PFSK-1 (cell line): Measurements from ENCODE around the gene PIM3.

ENCODE experiments used
- FOXP2 ChIP-seq: optimal IDR thresholded peaks from 2 replicates; pipeline ENCODE3; 2011; ENCODE audit warnings: borderline replicate concordance, control low read depth, inconsistent platforms; ENCODE audit not compliant: insufficient read depth; ENCODE audit errors: extremely low read length, extremely low read depth
- POLR2AphosphoS5 ChIP-seq: IDR thresholded peaks from 2 replicates; pipeline ENCODE4 v1.6.1; 2012; ENCODE audit warnings: low read depth, mild to moderate bottlenecking, control low read depth, low read length, moderate library complexity
- SIN3A ChIP-seq: IDR thresholded peaks from 2 replicates; pipeline ENCODE4 v1.6.1; 2012; ENCODE audit warnings: mild to moderate bottlenecking, low read length, moderate library complexity, borderline replicate concordance; ENCODE audit not compliant: insufficient read depth
- TAF1 ChIP-seq: IDR thresholded peaks from 2 replicates; pipeline ENCODE4 v1.6.1; 2012; ENCODE audit warnings: low read length, control low read depth, borderline replicate concordance; ENCODE audit not compliant: insufficient read depth
- TF ChIP-seq, protein P1 (sequence below), 2 experiments: IDR thresholded peaks; 2 replicates each; pipeline versions ENCODE4 v1.6.1 to v1.8.0; 2011 to 2012; ENCODE audit warnings: low read depth in 2 of 2, low read length in 2 of 2, control low read depth in 1 of 2, inconsistent platforms in 1 of 2, mild to moderate bottlenecking in 1 of 2, moderate library complexity in 1 of 2; ENCODE audit not compliant: insufficient read depth in 1 of 2

The PIM3 gene

DNA sequence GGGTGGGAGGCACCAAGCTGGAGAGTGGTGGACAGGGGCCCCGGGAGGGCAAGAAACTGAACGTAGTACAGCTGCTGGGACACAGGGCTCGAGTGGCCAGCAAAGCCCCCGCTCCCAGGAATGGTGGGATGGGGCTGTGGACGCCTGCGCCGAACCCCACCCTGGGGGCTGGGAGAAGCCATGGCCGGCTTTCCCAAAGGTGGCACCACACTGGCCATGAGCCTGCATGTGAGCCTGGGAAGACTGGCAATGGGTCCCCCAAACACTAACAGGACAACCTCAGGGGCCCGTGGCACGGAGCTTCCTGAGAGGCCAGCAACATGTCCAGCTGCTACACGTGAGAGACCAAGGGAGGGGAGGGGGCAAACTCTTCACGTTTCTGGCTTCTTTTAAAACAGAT, 46.3 kb upstream of the PIM3 start:
- TF ChIP-seq SIN3A, result no peak
- no peak for TF ChIP-seq POLR2AphosphoS5
- TF ChIP-seq, protein P1, sequence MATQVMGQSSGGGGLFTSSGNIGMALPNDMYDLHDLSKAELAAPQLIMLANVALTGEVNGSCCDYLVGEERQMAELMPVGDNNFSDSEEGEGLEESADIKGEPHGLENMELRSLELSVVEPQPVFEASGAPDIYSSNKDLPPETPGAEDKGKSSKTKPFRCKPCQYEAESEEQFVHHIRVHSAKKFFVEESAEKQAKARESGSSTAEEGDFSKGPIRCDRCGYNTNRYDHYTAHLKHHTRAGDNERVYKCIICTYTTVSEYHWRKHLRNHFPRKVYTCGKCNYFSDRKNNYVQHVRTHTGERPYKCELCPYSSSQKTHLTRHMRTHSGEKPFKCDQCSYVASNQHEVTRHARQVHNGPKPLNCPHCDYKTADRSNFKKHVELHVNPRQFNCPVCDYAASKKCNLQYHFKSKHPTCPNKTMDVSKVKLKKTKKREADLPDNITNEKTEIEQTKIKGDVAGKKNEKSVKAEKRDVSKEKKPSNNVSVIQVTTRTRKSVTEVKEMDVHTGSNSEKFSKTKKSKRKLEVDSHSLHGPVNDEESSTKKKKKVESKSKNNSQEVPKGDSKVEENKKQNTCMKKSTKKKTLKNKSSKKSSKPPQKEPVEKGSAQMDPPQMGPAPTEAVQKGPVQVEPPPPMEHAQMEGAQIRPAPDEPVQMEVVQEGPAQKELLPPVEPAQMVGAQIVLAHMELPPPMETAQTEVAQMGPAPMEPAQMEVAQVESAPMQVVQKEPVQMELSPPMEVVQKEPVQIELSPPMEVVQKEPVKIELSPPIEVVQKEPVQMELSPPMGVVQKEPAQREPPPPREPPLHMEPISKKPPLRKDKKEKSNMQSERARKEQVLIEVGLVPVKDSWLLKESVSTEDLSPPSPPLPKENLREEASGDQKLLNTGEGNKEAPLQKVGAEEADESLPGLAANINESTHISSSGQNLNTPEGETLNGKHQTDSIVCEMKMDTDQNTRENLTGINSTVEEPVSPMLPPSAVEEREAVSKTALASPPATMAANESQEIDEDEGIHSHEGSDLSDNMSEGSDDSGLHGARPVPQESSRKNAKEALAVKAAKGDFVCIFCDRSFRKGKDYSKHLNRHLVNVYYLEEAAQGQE (IDR thresholded peaks at IDR 0.05; ENCODE audit: insufficient read depth in 1 of 2, low read depth in 2 of 2, low read length in 2 of 2), result no peak
- no peak for TF ChIP-seq TAF1
- no peak for TF ChIP-seq FOXP2

DNA sequence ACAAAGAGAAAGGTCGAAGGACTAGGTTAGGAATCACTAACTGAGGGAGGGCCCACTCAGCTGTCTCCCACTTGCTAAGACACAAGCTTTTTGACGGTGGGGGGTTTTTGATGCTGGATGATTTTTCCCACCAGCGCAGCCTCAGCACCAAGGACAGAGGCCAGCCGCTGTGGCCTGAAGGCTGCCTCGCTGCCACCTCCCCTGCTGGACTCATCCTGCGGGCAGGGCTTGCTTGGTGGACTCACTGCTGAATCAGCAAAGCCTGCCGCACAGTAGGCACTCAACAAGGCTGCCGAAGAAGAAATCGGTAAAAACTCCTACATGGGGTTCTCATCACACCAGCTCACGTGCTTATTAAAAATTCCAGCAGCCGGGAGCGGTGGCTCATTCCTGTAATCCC, 45.0 kb upstream of the PIM3 start:
- TF ChIP-seq POLR2AphosphoS5, result no peak
- TF ChIP-seq TAF1, result no peak
- TF ChIP-seq, protein P1 (IDR thresholded peaks at IDR 0.05; ENCODE audit: insufficient read depth in 1 of 2, low read depth in 2 of 2, low read length in 2 of 2), result peak; percentile 81 to 92

DNA sequence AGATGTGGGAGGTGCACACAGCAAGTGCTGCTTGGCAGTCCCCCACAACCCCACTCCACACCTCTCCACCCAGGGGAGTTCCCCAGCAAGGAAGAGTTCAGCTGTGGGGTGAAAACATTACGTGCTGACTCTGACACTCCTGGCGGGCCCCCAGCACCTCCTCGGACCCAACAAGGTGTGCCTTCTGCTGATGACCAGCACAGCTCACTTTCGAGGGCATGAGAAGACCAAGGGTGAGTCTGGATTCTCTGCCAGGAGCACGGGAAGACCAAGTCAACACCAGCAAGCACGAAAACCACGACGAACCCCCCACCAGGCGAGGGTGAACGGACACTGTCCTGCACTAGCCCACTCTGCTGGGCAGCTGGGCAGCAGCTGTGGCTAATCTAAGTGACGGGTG, 43.7 kb upstream of the PIM3 start:
- TF ChIP-seq POLR2AphosphoS5, result no peak

DNA sequence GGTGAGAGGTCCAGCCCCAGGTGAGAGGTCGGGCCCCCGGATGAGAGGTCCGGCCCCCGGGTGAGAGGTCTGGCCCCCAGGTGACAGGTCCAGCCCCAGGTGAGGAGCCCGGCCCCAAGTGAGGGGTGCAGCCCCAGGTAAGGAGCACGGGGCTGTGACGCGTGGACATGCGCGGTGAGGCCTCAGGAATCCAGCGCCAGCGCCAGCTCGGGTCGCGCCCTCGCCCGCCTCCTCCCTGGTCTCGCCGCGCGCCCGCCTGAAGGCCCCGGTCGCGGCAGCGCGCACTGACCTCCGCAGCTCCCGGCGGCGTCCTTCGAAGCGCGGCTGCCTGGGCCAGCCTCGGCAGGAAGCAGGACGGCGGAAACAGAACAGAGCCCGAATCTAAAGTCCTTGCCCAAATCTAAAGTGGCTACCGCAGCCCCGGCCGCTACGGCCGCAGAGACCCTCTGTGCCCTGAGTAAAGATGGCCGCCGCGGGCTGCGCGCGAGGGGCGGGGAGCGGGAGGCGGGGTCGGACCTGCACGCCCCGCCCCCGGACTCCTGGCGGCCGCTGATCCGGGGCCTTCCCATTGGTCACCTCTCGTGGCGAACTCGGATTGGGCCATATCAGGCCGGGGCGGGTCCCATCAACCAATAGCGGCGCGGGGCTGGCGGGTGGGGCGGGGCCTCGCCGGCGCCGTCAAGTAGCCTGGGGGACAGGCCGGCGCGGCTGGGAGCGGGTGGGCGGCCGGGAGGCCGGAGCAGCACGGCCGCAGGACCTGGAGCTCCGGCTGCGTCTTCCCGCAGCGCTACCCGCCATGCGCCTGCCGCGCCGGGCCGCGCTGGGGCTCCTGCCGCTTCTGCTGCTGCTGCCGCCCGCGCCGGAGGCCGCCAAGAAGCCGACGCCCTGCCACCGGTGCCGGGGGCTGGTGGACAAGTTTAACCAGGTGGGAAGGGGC, 42.3 kb upstream of the PIM3 start, which contains the start of the genes ALG12 and CRELD2:
Gene ALG12 (minus strand): TSS at position 465 of the 937 bp plus-strand sequence. CDS start 4,673 bp downstream, outside the sequence.
Gene CRELD2 (plus strand): TSS at position 661 of the 937 bp plus-strand sequence. CDS start 136 bp downstream, at position 797.
- TF ChIP-seq, protein P1 (IDR thresholded peaks at IDR 0.05; ENCODE audit: insufficient read depth in 1 of 2, low read depth in 2 of 2, low read length in 2 of 2), result peak in 1 of 2 experiments; percentile 21; a peak in 1 of 4 replicates
- TF ChIP-seq TAF1, result peak; percentile 29; the same call in 1 of the 2 replicates
- TF ChIP-seq SIN3A, result no peak
- peak; percentile 35 for TF ChIP-seq FOXP2
- TF ChIP-seq POLR2AphosphoS5, result peak; percentile 53; the same call in 1 of the 2 replicates

DNA sequence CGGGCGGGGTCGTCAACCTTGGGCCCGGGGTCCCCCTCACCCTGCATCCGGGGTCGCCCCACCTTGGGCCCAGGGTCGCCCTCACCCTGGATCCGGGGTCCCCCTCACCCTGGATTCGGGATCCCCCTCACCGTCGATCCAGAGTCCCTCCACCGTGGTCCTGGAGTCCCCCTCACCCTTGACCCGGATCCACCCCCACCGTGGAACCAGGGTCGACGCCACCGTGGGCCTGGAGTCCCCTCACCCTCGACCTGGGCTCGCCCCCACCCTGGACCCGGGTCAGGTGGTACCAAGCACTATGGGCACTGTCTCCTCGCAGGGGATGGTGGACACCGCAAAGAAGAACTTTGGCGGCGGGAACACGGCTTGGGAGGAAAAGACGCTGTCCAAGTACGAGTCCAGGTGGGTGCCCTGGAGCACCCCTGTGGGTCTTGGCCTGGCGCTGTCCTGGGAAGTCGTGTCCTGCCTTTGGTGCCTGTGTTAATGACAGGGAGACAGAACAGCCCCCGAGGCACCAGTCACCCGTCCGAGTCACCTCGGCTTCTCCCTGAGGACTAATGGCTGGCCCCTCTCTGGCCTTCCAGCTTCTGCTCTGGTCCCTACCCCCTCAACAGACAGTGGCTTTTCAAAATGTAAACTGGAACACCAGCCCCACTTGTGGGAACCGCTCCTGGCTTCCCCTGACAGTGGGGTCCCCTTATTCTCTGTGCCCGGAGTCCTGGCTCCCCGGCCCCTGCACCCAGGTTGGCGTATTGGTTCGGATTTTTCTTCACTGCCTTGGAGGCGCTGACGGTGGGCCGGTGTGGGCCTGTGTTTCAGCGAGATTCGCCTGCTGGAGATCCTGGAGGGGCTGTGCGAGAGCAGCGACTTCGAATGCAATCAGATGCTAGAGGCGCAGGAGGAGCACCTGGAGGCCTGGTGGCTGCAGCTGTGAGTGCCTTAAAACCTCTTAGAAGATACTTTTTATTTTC, 41.4 kb upstream of the PIM3 start:
- TF ChIP-seq POLR2AphosphoS5 (no peak), SIN3A (no peak), TAF1 (no peak), FOXP2 (no peak)
- TF ChIP-seq, protein P1 (IDR thresholded peaks at IDR 0.05; ENCODE audit: insufficient read depth in 1 of 2, low read depth in 2 of 2, low read length in 2 of 2), result no peak
